OCI-LY3 (cell line): ENCODE results near the gene VTI1A.

ENCODE experiments used
- H2AFZ ChIP-seq: fragments of 200-600, 300-600 bp; shearing (Covaris generic); 2 replicates; pipeline ENCODE4 v1.6.0; 2014; ENCODE audit warnings: antibody characterized with exemption, low read depth, low read length
- H3K27ac ChIP-seq: fragments of 200-600, 300-600 bp; sonication (generic); 2 replicates; pipeline ENCODE4 v1.5.1; 2014; ENCODE audit warnings: mild to moderate bottlenecking, low read length, moderate library complexity, mixed read lengths
- H3K27me3 ChIP-seq: fragments of 200-600, 300-600 bp; sonication (generic); 2 replicates; pipeline ENCODE4 v1.6.1; 2014; ENCODE audit warnings: low read depth, low read length, mixed read lengths
- H3K36me3 ChIP-seq: fragments of 200-600, 300-600 bp; sonication (generic); replicated peaks from 2 replicates; pipeline ENCODE3; 2014; ENCODE audit warnings: low read depth, low read length, mixed read lengths
- H3K4me1 ChIP-seq: fragments of 300-600, 200-600 bp; sonication (generic); 2 replicates; pipeline ENCODE4 v1.6.1; 2014; ENCODE audit warnings: low read length, mixed read lengths
- H3K4me2 ChIP-seq: fragments of 200-600, 300-600 bp; sonication (generic); 2 replicates; pipeline ENCODE4 v1.6.1; 2014; ENCODE audit warnings: low read length, mixed read lengths
- H3K4me3 ChIP-seq: fragments of 300-600, 200-600 bp; sonication (generic); 2 replicates; pipeline ENCODE4 v1.5.1; 2014; ENCODE audit warnings: antibody characterized with exemption, mild to moderate bottlenecking, low read length, moderate library complexity
- H3K79me2 ChIP-seq: fragments of 300-600, 200-600 bp; shearing (Covaris generic); 2 replicates; pipeline ENCODE4 v1.6.1; 2014; ENCODE audit warnings: mild to moderate bottlenecking, low read length, mixed read lengths
- H3K9ac ChIP-seq: fragments of 300-600, 200-600 bp; shearing (Covaris generic); 2 replicates; pipeline ENCODE4 v1.6.0; 2014; ENCODE audit warnings: mild to moderate bottlenecking, low read length, moderate library complexity
- H3K9me3 ChIP-seq: fragments of 200-600, 300-600 bp; shearing (Covaris generic); 2 replicates; pipeline ENCODE4 v1.6.1; 2014; ENCODE audit warnings: low read length, mixed read lengths; ENCODE audit not compliant: insufficient read depth
- H4K20me1 ChIP-seq: fragments of 200-600, 300-600 bp; sonication (generic); 2 replicates; pipeline ENCODE4 v1.6.1; 2016; ENCODE audit warnings: low read length, mixed read lengths; ENCODE audit not compliant: insufficient read depth
- CTCF ChIP-seq: fragments of 200-600, 300-600 bp; sonication (generic); IDR thresholded peaks from 2 replicates; pipeline ENCODE4 v1.5.1; 2014; ENCODE audit warnings: antibody characterized with exemption, low read length, low read depth
- EZH2phosphoT487 ChIP-seq: fragments of 200-600 bp; shearing (Covaris generic); IDR thresholded peaks from 2 replicates; pipeline ENCODE4 v1.6.1; 2018; ENCODE audit warnings: antibody characterized with exemption, mixed run types, low read depth

Gene VTI1A

DNA sequence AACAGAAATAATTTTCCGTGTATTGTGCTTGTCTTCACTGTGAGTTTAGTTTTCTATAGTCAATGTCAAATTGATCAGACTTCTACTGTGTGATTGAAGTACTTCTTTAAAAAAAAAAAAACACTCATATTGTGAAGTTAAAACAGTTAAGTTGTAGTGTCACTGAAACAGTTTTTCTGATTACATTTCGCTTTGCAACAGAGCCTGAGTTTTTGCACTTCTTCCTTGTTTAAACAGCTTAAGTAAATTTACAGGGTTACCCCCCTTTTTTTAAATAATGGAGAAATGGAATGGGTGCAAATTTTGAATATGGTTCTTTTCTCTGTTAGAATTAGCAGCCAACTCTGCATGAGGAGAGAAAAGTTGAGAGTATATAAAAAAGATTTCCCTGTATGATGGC, 117.3 kb downstream of the VTI1A start:
- H3K9ac ChIP-seq = no peak overlapping the region
- TF ChIP-seq CTCF = no peak
- no peaks in the 10 kb centered on the region for H3K36me3 ChIP-seq
- H3K4me3 ChIP-seq = no peak overlapping the region
- H4K20me1 ChIP-seq = no peaks in the 10 kb centered on the region
- no peaks in the 10 kb centered on the region for H3K27me3 ChIP-seq
- no peaks in the 10 kb centered on the region for H3K9me3 ChIP-seq
- no peak overlapping the region for H2AFZ ChIP-seq
- H3K79me2 ChIP-seq = no peaks in the 10 kb centered on the region
- H3K4me1 ChIP-seq = no peaks in the 10 kb centered on the region
- no peak overlapping the region for H3K27ac ChIP-seq
- H3K4me2 ChIP-seq = no peak overlapping the region

DNA sequence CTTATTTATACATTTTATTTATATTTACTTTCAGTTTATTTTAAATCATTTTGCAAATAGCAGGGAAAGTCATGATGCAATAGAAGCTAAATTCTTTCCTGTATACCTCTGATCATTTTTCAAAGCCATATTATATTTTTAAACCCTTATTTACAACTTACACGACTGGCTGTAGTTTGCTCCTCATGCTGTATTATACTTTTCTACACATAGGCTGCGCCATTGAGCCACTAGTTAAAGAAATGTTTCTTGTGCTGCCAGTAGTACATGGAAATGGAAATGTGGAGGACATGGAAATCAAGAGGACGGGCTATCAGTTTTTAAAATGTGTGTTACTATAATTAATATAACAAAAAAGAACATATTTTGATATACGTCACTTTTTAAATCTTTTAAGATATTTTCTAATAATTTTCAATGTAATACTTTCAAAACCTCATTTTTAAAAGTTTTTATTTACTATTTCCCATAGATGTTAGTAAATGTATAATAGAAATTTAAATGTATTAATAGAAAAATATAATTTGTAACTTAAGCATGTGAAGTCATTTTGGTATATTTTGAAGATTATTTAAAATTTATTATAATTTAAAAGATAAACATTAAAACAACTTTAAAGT, 118.5 kb downstream of the VTI1A start:
- H4K20me1 ChIP-seq = no peaks in the 10 kb centered on the region
- no peak overlapping the region for H3K4me3 ChIP-seq
- H3K79me2 ChIP-seq = no peaks in the 10 kb centered on the region
- no peaks in the 10 kb centered on the region for H3K4me1 ChIP-seq
- no peak overlapping the region for H2AFZ ChIP-seq
- no peaks in the 10 kb centered on the region for H3K9me3 ChIP-seq
- H3K9ac ChIP-seq = no peak overlapping the region
- H3K27ac ChIP-seq = no peak overlapping the region
- H3K27me3 ChIP-seq = no peaks in the 10 kb centered on the region
- no peaks in the 10 kb centered on the region for H3K36me3 ChIP-seq
- TF ChIP-seq EZH2phosphoT487 = no peak
- TF ChIP-seq CTCF = peak; percentile 51
- no peak overlapping the region for H3K4me2 ChIP-seq

DNA sequence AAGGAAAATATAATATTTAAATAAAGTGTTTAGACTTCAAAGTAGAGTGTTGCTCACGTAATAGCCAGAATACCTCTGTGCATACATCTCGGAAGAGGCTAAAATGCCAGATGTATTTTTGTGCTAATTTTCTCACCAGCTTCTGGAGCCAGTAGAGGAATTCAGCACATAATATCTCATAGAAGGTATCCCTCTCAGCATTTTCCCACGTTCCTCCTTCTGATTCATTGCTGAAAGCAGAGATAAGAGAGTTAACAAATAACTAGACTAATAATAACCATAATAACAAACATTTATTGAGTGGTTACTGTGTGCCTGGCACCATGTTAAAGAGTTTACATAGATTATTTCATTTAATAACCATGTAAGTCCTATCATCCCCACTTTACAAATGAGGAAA, 123.6 kb downstream of the VTI1A start:
- Histone ChIP-seq H3K4me2 (no peak overlapping the region), H4K20me1 (no peaks in the 10 kb centered on the region), H3K27ac (no peak overlapping the region), H3K9ac (no peak overlapping the region), H3K36me3 (no peaks in the 10 kb centered on the region), H3K9me3 (no peaks in the 10 kb centered on the region), H3K27me3 (no peaks in the 10 kb centered on the region), H3K4me1 (no peaks in the 10 kb centered on the region), H3K4me3 (no peak overlapping the region), H3K79me2 (no peaks in the 10 kb centered on the region), H2AFZ (no peak overlapping the region)
- TF ChIP-seq EZH2phosphoT487 (no peak), CTCF (no peak)

- H3K27me3 ChIP-seq = no peaks in the 10 kb centered on the region
Measured at GRCh38 chr10:112579578-112579977, 132.6 kb downstream of the VTI1A start.

More at GRCh38 chr10:112579578-112579977, 132.6 kb downstream of the VTI1A start:
- Histone ChIP-seq H3K36me3 (no peaks in the 10 kb centered on the region), H2AFZ (no peak overlapping the region), H3K27ac (no peak overlapping the region), H4K20me1 (no peaks in the 10 kb centered on the region; the same call in 1 of the 2 replicates), H3K4me2 (no peak overlapping the region), H3K4me1 (peaks cover 18% of the 10 kb centered on the region), H3K4me3 (no peak overlapping the region), H3K79me2 (no peaks in the 10 kb centered on the region), H3K9me3 (no peaks in the 10 kb centered on the region), H3K9ac (no peak overlapping the region)
- no peak for TF ChIP-seq CTCF
- TF ChIP-seq EZH2phosphoT487 = no peak
